T-helper 1 cell treated with Interleukin-12 subunit alpha and Interleukin-12 subunit beta and Interleukin-4 antibody, amounts not matched to agents 30 μg/mL and 1 μg/mL, for 36 hours (primary cell): ENCODE measurements around the gene DOCK4.

ENCODE experiments used
- H3K27ac Mint-ChIP-seq: one replicate; pipeline ENCODE4 v1.8.0; 2021; ENCODE audit warnings: mild to moderate bottlenecking, mixed read lengths
- H3K27me3 Mint-ChIP-seq: one replicate; pipeline ENCODE4 v1.8.0; 2021; ENCODE audit warnings: low read depth, mixed read lengths
- H3K36me3 Mint-ChIP-seq: one replicate; pipeline ENCODE4 v1.8.0; 2021; ENCODE audit warnings: low read depth, mixed read lengths
- H3K4me1 Mint-ChIP-seq: one replicate; pipeline ENCODE4 v1.8.0; 2021; ENCODE audit warnings: low read depth, mixed read lengths
- H3K4me3 Mint-ChIP-seq: one replicate; pipeline ENCODE4 v1.8.0; 2021; ENCODE audit warnings: mild to moderate bottlenecking, moderate library complexity, mixed read lengths
- H3K9me3 Mint-ChIP-seq: one replicate; pipeline ENCODE4 v1.8.0; 2021; ENCODE audit warnings: mixed read lengths

The DOCK4 gene

DNA sequence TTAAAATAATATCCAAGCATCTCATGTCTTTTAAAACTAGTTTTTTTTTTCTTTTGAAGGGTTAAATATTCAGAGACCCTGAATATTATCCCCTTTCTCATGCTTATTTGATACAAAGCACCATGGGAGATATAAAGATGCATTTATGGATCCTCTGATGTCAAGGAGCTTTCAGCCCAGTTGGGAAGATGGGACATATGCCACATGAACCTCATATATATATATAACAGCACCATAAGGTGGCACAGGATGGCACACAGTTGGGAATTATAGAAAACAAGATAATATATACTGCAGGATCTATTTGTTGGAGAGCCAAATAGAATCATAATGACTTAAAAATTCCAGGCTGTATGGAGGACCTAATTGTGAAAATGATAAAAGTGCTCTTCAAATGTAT is 458.5 kb downstream of the DOCK4 start:
- H3K4me1 Mint-ChIP-seq = no peaks in the 10 kb centered on the region
- H3K36me3 Mint-ChIP-seq = no peaks in the 10 kb centered on the region
- H3K9me3 Mint-ChIP-seq = no peaks in the 10 kb centered on the region
- no peak overlapping the region for H3K27ac Mint-ChIP-seq
- no peaks in the 10 kb centered on the region for H3K27me3 Mint-ChIP-seq
- no peak overlapping the region for H3K4me3 Mint-ChIP-seq

DNA sequence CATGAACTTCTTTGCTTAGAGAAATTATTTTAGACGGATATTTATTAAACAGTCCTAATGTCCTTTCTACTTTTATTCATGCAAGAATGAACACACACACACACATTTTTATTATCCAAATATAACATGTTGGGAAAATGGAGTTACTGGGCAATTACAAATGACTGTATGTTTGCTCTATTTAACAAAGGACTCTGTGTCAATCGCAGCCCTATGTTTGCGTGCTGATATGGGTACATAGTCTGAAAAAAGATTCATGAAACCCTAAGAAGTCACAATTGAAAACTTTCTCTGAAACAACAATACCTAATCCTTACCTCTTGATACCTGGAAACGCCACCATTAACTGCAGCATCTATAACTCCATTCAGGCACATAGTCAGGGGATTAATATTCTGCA is 459.2 kb downstream of the DOCK4 start:
- H3K4me3 Mint-ChIP-seq = no peak overlapping the region
- no peaks in the 10 kb centered on the region for H3K27me3 Mint-ChIP-seq
- H3K4me1 Mint-ChIP-seq = no peaks in the 10 kb centered on the region
- no peaks in the 10 kb centered on the region for H3K9me3 Mint-ChIP-seq
- no peak overlapping the region for H3K27ac Mint-ChIP-seq
- no peaks in the 10 kb centered on the region for H3K36me3 Mint-ChIP-seq

DNA sequence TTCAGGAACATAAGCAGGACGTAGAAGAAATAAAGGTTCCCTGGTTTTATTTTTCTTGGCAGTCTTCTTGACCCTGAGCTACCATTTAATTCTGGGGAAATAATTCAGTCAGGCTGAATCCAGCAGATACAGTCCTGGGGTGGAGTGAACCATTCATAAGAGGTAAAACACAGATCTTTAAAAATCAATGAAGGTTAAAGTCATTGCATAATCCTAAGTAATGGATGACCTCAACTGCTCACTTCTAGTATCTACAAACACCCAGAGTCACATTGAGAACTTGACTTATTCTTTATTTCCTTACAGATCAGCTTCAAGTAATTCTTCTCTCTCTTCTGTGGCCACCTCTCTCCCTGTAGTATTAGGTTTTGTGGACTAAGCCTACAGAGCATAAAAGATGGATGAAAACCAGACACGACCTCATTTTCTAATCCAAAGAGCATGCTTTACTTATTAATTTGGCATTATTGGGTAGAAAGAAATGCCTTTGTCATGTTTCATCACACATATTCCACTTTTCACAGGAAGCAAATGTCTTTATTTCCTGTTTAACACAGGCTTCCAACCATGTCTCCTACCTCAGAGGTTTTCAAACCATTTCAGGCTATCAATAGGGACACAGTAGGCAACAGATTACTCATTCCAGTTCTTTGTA is 461.6 kb downstream of the DOCK4 start:
- no peaks in the 10 kb centered on the region for H3K36me3 Mint-ChIP-seq

DNA sequence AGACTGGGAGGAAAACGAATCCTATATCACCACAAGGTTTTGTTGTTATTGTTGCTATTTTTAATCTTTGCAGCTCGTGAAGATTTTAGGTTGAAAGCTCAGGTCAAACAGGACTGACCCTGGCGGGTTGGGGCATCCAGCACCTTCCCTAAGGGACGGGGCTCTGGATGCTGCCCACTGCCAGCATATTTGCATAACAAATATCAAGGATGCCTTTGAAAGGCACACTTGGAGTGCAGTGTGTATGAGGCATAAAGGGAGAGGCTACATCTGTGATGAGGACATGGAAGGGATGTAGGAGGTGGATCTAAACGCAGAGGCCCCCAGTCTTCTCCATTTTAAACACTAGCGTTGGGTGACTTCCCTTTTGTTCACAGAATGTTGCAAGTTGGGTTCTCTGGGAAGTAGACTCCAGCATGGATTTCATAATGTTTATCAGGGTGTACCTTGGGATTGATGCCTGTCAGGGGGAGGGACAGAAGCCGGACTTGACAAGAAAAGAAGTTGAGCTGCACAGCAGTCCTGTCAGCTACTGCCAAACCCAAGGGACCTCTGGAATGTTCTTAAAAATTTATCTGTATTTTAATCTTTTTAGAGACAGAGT is 462.9 kb downstream of the DOCK4 start:
- Mint-ChIP-seq H3K4me1 (no peaks in the 10 kb centered on the region), H3K27me3 (no peaks in the 10 kb centered on the region), H3K36me3 (no peaks in the 10 kb centered on the region), H3K27ac (no peak overlapping the region), H3K9me3 (no peaks in the 10 kb centered on the region), H3K4me3 (no peak overlapping the region)

More for the DNA sequence above, 461.6 kb downstream of the DOCK4 start:
- Mint-ChIP-seq H3K9me3 (no peaks in the 10 kb centered on the region), H3K4me1 (no peaks in the 10 kb centered on the region), H3K27me3 (no peaks in the 10 kb centered on the region), H3K4me3 (no peak overlapping the region), H3K27ac (no peak overlapping the region)

DNA sequence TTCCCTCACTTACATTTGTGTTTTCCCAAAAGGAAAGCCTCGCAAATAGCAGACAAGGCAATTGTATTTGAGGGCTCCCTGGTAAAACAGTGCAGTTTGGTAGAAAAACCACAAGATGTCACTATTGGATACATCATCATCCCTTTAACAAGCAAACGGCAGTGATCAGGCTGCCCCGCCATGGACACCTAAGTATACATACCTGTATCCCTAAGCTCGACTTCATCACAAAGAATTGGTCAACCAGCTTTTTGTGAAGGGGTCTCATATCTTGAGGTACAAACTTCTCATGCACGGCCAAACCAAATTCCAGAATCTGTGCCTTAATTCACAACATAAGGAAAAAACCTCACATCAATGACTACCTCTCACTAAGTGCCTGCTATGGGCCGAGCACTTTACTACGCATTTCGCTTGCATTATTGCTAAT is 464.4 kb downstream of the DOCK4 start:
- Mint-ChIP-seq H3K4me3 (no peak overlapping the region), H3K4me1 (no peaks in the 10 kb centered on the region), H3K27ac (no peak overlapping the region), H3K27me3 (no peaks in the 10 kb centered on the region), H3K9me3 (no peaks in the 10 kb centered on the region), H3K36me3 (no peaks in the 10 kb centered on the region)

DNA sequence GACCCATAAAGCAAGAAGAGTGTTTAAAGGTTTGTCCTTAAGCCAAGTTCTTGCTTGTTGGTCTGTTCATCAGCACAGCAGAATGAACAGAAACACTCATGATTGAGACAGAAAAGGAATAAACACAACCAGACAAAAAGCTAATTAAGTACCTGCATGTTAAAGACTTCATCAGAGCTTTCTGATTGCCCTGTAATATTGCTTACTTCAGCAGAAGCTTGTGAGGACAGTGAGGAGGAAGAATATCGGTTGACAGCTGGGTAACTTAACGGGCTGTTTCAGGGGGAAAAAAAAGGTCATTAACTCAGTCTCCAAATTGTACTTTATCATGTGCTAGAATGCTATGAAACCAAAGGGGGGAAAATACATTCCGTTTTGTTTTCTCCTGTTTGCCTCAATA is 465.3 kb downstream of the DOCK4 start:
- Mint-ChIP-seq H3K4me1 (no peaks in the 10 kb centered on the region), H3K9me3 (no peaks in the 10 kb centered on the region), H3K27me3 (peaks cover 6% of the 10 kb centered on the region), H3K36me3 (no peaks in the 10 kb centered on the region), H3K27ac (no peak overlapping the region), H3K4me3 (no peak overlapping the region)

DNA sequence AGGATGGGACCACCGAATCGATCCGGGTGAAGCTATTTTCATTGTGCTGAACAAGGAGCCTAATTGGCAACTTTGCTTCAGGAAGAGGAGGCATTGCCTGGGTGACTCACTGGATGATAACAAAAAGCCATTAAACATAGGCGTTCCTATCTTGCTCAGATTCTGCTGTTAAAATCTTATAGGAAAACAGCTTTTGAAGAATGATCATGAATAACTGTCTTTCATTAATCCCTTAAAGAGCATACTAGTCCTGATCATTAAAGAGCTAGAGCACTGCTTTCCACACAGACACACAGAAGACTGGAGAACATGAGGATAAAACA is 469.7 kb downstream of the DOCK4 start:
- Mint-ChIP-seq H3K27ac (no peak overlapping the region), H3K27me3 (peaks cover 6% of the 10 kb centered on the region), H3K9me3 (no peaks in the 10 kb centered on the region), H3K4me3 (no peak overlapping the region), H3K36me3 (no peaks in the 10 kb centered on the region), H3K4me1 (no peaks in the 10 kb centered on the region)

DNA sequence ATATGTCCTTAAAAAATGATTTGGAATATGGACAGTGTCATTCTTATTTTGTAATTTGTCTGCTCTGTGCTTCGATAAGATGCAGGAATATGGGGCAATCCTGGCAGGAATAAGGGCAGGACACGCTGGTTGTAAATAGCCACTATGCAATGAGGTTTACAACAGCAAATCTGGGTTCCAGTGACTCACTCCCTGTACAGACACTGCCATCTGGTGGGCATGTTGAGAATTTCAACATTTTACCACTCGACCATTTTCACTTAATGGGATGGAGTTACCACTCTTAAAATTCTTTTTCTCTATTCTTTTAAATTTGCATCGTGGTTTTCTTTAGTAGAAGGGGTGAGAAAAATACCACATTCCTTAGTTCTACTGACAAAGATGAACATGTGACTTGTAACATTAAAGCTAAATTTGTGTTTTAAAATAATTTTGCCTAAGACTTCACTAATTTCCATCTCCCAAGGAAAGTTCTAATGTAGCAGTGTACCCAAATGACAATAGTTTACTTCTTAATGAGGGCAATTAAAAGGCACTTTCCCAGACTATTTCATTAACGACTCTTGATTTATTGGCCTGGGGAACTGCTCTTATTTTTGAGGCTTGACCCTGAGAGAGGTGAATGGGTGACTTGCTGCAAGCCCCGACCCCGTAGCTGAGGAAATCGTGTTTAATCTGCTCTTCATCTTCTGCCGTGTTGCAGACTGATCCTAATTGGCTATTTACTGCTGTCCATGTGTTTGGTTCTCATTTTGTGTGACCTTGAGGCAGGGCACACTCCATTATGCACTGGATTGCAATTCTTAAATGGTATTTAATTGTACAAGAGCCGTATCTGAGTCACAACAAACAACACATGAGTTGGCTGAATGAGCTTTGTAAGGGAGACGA is 470.3 kb downstream of the DOCK4 start:
- H3K9me3 Mint-ChIP-seq = no peaks in the 10 kb centered on the region
- peaks cover 6% of the 10 kb centered on the region for H3K27me3 Mint-ChIP-seq
- no peaks in the 10 kb centered on the region for H3K36me3 Mint-ChIP-seq
- H3K4me1 Mint-ChIP-seq = no peaks in the 10 kb centered on the region
- H3K4me3 Mint-ChIP-seq = no peak overlapping the region
- H3K27ac Mint-ChIP-seq = no peak overlapping the region

DNA sequence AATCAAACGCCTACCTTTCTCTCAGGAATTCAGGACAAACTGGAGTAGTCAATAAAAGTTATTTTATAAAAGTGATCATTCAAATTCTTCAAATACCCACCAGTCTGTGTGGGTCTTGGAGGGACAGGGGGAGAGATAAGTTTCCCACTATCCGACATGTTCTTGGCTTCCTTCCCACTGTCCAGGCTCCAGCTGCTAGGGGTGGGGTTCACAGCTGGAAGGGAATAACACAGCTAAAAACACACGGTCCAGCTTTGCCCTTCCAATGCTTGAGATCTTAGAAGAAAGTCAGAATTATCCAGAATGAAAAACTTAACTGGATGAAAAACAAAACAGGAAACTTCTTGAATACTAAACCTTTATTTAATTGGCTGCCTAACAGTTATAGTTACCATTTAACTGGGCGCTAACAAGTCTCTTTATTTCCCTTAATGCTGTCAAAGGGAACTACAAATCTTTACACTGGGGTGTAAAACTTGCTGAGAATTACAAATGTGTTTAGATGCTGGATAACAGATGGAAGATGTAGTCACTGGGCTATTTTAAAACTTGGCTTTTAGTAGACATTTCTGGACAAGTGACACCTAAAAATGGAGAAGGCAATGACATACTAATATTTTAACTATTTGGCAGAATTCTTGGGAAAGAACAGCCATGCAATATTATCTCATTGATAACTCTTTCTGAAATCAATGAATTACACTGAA is 471.1 kb downstream of the DOCK4 start:
- Mint-ChIP-seq H3K4me1 (no peaks in the 10 kb centered on the region), H3K9me3 (no peaks in the 10 kb centered on the region), H3K4me3 (no peak overlapping the region), H3K36me3 (no peaks in the 10 kb centered on the region), H3K27me3 (peaks cover 6% of the 10 kb centered on the region), H3K27ac (no peak overlapping the region)

DNA sequence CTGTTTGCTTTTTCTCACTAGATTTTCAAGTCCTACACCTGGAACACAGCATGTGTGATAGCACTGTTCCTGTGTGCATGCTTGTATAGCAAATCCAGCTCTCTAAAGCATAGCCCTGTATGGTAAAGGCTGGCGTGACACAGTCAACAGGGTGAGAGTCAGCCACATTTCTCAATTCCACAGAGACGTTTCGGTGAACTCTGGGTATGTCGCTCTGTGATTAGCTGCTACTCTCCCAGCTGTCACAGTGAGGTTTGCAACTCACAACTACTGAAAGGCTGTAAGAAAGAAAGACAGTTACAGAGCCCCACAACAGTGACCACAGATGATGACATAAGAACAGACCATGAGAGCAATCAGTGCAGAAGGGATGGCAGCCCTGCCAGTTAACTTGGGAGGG is 473.3 kb downstream of the DOCK4 start:
- H3K36me3 Mint-ChIP-seq = no peaks in the 10 kb centered on the region
- H3K4me1 Mint-ChIP-seq = no peaks in the 10 kb centered on the region
- no peak overlapping the region for H3K4me3 Mint-ChIP-seq
- H3K27me3 Mint-ChIP-seq = peaks cover 6% of the 10 kb centered on the region
- H3K9me3 Mint-ChIP-seq = no peaks in the 10 kb centered on the region
- no peak overlapping the region for H3K27ac Mint-ChIP-seq

DNA sequence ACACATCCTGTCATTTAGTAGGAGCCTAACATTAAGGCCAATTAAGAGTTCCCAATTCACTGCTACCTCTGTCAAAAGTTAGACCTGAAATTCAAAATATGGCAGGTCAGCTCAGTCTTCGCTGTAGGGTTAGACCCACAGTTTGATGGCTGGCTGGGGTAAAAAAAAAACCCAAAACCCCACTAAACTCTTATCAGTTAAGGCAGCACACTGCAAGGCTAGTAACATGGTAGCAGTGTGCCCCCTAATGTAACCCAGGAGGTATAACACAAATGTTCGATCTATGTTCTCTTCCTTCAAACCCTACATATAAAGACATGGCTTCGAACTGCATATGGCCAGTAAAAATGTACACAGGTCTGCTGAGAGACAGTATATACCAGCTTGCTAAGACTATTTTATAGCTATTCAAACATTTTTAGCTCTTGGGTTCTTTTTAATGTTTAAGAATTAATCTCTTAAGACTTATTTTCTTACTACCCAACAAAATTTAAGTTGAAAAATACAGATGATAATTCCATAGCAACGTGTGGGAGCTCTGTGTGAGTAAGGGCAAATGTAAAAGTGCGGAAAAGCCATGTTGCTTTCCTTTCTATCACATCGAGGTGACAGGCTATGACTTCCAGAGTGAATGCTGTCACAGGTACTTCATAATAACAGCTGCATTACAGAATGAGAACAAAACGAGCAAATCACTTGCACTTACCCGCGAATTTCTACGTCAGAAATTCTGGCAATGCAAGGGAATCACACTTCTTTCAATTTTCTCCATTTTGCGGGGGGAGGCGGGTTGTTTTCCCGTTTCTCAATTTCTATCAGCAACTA is 475.5 kb downstream of the DOCK4 start:
- H3K27ac Mint-ChIP-seq = no peak overlapping the region
- no peaks in the 10 kb centered on the region for H3K27me3 Mint-ChIP-seq
- H3K4me1 Mint-ChIP-seq = no peaks in the 10 kb centered on the region
- no peaks in the 10 kb centered on the region for H3K36me3 Mint-ChIP-seq
- no peaks in the 10 kb centered on the region for H3K9me3 Mint-ChIP-seq
- no peak overlapping the region for H3K4me3 Mint-ChIP-seq

DNA sequence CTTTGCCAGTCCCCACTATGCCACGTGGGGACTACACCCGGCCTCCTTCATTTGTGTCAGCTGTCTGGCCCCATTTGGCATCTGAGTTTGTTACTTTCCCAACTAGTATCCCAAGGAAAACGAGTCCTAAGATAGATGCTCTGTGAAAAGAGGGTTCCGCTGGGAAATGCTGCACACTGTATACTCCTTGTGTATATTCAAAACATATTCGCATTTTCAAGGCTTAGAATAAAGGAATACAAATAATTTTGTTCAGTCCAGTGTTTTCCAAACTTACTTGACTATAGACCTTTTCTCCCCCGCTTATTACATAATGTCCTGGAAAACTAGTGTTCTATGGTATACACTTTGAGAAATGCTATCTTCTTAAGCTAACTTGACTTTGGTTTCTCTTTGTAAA is 476.1 kb downstream of the DOCK4 start:
- H3K27ac Mint-ChIP-seq = no peak overlapping the region
- H3K9me3 Mint-ChIP-seq = no peaks in the 10 kb centered on the region
- H3K36me3 Mint-ChIP-seq = no peaks in the 10 kb centered on the region
- H3K4me1 Mint-ChIP-seq = no peaks in the 10 kb centered on the region
- no peak overlapping the region for H3K4me3 Mint-ChIP-seq
- no peaks in the 10 kb centered on the region for H3K27me3 Mint-ChIP-seq

DNA sequence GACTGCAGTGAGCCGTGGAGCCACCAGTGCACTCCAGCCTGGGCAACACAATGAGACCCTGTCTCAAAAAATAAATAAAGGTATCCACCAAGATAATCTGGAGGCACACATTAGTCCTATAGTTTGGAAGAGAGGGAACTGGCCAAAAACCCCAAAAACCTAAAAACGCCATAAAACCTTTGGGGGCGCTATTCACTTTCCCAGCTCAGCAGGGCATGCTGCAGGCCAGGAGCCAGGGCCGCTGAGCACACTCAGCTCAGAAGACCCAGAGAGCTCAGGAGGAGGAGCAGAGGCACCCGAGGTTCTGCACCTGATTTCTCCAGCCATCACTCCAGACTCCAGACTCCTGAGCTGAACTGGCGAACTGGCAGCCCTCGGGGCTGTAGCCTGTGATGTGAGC is 476.7 kb downstream of the DOCK4 start:
- Mint-ChIP-seq H3K4me1 (no peaks in the 10 kb centered on the region), H3K27me3 (no peaks in the 10 kb centered on the region), H3K36me3 (no peaks in the 10 kb centered on the region), H3K27ac (no peak overlapping the region), H3K9me3 (no peaks in the 10 kb centered on the region), H3K4me3 (no peak overlapping the region)

DNA sequence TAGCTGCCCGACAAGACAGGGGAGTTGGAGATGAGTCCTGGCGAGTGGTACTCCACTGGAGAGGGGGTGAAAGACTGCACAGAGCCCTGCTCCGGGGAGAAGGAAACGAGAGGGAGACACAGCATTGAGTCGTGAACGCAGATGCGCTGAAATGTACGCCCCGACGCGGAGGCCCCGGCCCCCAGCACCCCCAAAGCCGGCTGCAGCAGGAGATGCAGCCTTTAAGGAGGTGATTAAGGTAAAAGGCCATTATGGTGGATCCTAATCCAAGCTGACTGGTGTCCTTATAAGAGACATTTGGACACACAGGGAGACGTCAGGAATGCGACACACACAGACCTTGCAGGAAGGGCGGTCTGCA is 477.6 kb downstream of the DOCK4 start:
- H3K27ac Mint-ChIP-seq = no peak overlapping the region
- no peaks in the 10 kb centered on the region for H3K36me3 Mint-ChIP-seq
- H3K9me3 Mint-ChIP-seq = no peaks in the 10 kb centered on the region
- H3K27me3 Mint-ChIP-seq = no peaks in the 10 kb centered on the region
- no peak overlapping the region for H3K4me3 Mint-ChIP-seq
- H3K4me1 Mint-ChIP-seq = no peaks in the 10 kb centered on the region
